Fibroblast of lung (primary cell): ENCODE results near the gene DIAPH1. TPM values are rescaled to one million over a fixed set of nuclear protein-coding genes. Genes with fewer than 3 reads are reported as not detected.

Source experiments
- DNase-seq, 2 donors: peaks; one replicate each; pipeline versions ENCODE4 v3.0.0 to v3.0.0-alpha.2; 2010; ENCODE audit warnings: low read depth in 2 of 2
- H2AFZ ChIP-seq: 2 replicates; pipeline ENCODE4 v1.5.1; 2012; ENCODE audit warnings: low read length, control low read depth, inconsistent platforms
- H3K27ac ChIP-seq: 2 replicates; pipeline ENCODE4 v1.5.1; 2011; ENCODE audit warnings: low read length, control low read depth; ENCODE audit not compliant: insufficient read depth
- H3K27me3 ChIP-seq: 2 replicates; pipeline ENCODE4 v1.5.1; 2011; ENCODE audit warnings: mild to moderate bottlenecking, low read length; ENCODE audit not compliant: control insufficient read depth, insufficient read depth
- H3K36me3 ChIP-seq: 2 replicates; pipeline ENCODE4 v1.5.1; 2011; ENCODE audit warnings: low read length; ENCODE audit not compliant: control insufficient read depth, insufficient read depth
- H3K4me1 ChIP-seq: 2 replicates; pipeline ENCODE4 v1.5.1; 2011; ENCODE audit warnings: low read length; ENCODE audit not compliant: control insufficient read depth, insufficient read depth; ENCODE audit errors: extremely low read depth
- H3K4me2 ChIP-seq: 2 replicates; pipeline ENCODE4 v1.5.1; 2011; ENCODE audit warnings: low read length, control low read depth; ENCODE audit not compliant: insufficient read depth; ENCODE audit errors: extremely low read depth
- H3K4me3 ChIP-seq, 4 experiments: fragments of 200-600 bp in 1 of 4; sonication (generic) in 1 of 4; replicated peaks in 1 of 4; 2 replicates each; pipeline ENCODE4 v1.5.1; 2011 to 2016; ENCODE audit warnings: low read length in 4 of 4, low read depth in 3 of 4, mild to moderate bottlenecking in 3 of 4, control low read depth in 2 of 4, inconsistent platforms in 1 of 4, mixed read lengths in 1 of 4; ENCODE audit not compliant: insufficient read depth in 1 of 4; ENCODE audit errors: control extremely low read depth in 1 of 4
- H3K79me2 ChIP-seq: 2 replicates; pipeline ENCODE4 v1.5.1; 2012; ENCODE audit warnings: mild to moderate bottlenecking, low read length, inconsistent platforms; ENCODE audit not compliant: control insufficient read depth, insufficient read depth
- H3K9ac ChIP-seq: 2 replicates; pipeline ENCODE4 v1.5.1; 2011; ENCODE audit warnings: mild to moderate bottlenecking, low read length, control low read depth; ENCODE audit not compliant: insufficient read depth
- H3K9me3 ChIP-seq: 2 replicates; pipeline ENCODE4 v1.5.1; 2012; ENCODE audit warnings: low read depth, low read length; ENCODE audit not compliant: control insufficient read depth, insufficient read depth
- H4K20me1 ChIP-seq: 2 replicates; pipeline ENCODE4 v1.5.1; 2011; ENCODE audit warnings: low read length; ENCODE audit not compliant: control insufficient read depth, insufficient read depth; ENCODE audit errors: extremely low read depth
- EZH2 ChIP-seq: IDR thresholded peaks from 2 replicates; pipeline ENCODE4 v1.5.1; 2012; ENCODE audit warnings: low read length, control low read depth, mild to moderate bottlenecking; ENCODE audit errors: missing control alignments
- polyA plus RNA-seq, 2 donors: library from polyadenylated mRNA; depleted of rRNA in 1 of 2; stranded (reverse) in 1 of 2; unstranded in 1 of 2; fragments of >200 nt; gene quantifications; 2 replicates each; pipeline ENCODE4 v1.2.1, GENCODE V29; 2011 to 2012; ENCODE audit warnings: missing spikeins in 1 of 2
- total RNA-seq: library from RNA; depleted of rRNA; stranded (reverse); fragments of >200 nt; gene quantifications from 2 replicates; pipeline ENCODE4 v1.2.1, GENCODE V29; 2014
- TF ChIP-seq, protein P1 (sequence below), 2 donors: IDR thresholded peaks in 1 of 2; conservative IDR thresholded peaks in 1 of 2; 1 replicate in 1 of 2; 2 replicates in 1 of 2; pipeline ENCODE4 v1.5.1; 2011 to 2012; ENCODE audit warnings: low read length in 2 of 2, control low read depth in 1 of 2, inconsistent platforms in 1 of 2, low read depth in 1 of 2, mild to moderate bottlenecking in 1 of 2

DIAPH1 gene
- total and polyA plus RNA-seq, 2 donors (not counting 1 experiment from before 2014, with no cell fraction given): 21.1 to 30.9 TPM

GRCh38 chr5:141508798-141509611 lies 109.8 kb downstream of the DIAPH1 start:
- H3K4me2 ChIP-seq: peak overlapping the region; percentile 83
- peak; percentile 94 to 97 for DNase-seq
- peaks cover 22% of the 10 kb centered on the region for H3K36me3 ChIP-seq
- no peaks in the 10 kb centered on the region for H4K20me1 ChIP-seq
- peaks cover 1% of the 10 kb centered on the region for H3K79me2 ChIP-seq
- TF ChIP-seq, protein P1, sequence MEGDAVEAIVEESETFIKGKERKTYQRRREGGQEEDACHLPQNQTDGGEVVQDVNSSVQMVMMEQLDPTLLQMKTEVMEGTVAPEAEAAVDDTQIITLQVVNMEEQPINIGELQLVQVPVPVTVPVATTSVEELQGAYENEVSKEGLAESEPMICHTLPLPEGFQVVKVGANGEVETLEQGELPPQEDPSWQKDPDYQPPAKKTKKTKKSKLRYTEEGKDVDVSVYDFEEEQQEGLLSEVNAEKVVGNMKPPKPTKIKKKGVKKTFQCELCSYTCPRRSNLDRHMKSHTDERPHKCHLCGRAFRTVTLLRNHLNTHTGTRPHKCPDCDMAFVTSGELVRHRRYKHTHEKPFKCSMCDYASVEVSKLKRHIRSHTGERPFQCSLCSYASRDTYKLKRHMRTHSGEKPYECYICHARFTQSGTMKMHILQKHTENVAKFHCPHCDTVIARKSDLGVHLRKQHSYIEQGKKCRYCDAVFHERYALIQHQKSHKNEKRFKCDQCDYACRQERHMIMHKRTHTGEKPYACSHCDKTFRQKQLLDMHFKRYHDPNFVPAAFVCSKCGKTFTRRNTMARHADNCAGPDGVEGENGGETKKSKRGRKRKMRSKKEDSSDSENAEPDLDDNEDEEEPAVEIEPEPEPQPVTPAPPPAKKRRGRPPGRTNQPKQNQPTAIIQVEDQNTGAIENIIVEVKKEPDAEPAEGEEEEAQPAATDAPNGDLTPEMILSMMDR (conservative IDR thresholded peaks at IDR 0.05 in 1 of 2, IDR thresholded peaks at IDR 0.05 in 1 of 2; ENCODE audit: low read depth in 1 of 2, low read length in 2 of 2): no peak
- TF ChIP-seq EZH2: no peak
- no peaks in the 10 kb centered on the region for H3K27me3 ChIP-seq
- peak overlapping the region; percentile 49 for H3K9ac ChIP-seq
- peaks cover 45% of the 10 kb centered on the region for H3K4me1 ChIP-seq
- H3K9me3 ChIP-seq: no peaks in the 10 kb centered on the region
- peak overlapping the region in 3 of 4 experiments; percentile 3 to 52 (median 42) for H3K4me3 ChIP-seq
- peak overlapping the region; percentile 80 for H3K27ac ChIP-seq
- H2AFZ ChIP-seq: no peak overlapping the region

DNA sequence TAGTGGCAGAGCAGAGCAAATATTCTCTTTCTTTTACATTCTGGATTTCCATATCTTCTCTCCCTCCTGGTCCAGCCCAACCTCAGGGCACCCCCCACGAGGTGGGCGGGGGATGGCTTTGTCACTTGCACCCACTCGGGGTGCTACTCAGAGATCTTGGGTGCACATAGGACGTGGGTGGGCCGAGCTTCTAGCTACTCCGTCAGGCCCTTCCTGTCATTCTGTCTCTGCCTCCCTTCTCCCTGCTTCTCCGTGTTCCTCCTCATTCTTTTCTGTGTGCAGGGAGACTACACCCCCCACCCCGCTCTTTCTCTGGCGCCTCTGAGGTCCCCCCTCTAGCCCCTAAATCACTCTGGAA lies 110.4 kb downstream of the DIAPH1 start:
- TF ChIP-seq, protein P1 (conservative IDR thresholded peaks at IDR 0.05 in 1 of 2, IDR thresholded peaks at IDR 0.05 in 1 of 2; ENCODE audit: low read depth in 1 of 2, low read length in 2 of 2): no peak
- TF ChIP-seq EZH2: no peak
- Histone ChIP-seq H3K4me2 (peak overlapping the region; percentile 83), H3K9me3 (no peaks in the 10 kb centered on the region), H3K4me3 (peak overlapping the region in 3 of 4 experiments; percentile 3 to 52 (median 42)), H2AFZ (no peak overlapping the region), H4K20me1 (no peaks in the 10 kb centered on the region), H3K27ac (peak overlapping the region; percentile 80), H3K79me2 (peaks cover 1% of the 10 kb centered on the region), H3K4me1 (peaks cover 39% of the 10 kb centered on the region), H3K36me3 (peaks cover 22% of the 10 kb centered on the region), H3K9ac (peak overlapping the region; percentile 29), H3K27me3 (no peaks in the 10 kb centered on the region)
- peak in 1 of 2 donors; percentile 44 for DNase-seq

DNA sequence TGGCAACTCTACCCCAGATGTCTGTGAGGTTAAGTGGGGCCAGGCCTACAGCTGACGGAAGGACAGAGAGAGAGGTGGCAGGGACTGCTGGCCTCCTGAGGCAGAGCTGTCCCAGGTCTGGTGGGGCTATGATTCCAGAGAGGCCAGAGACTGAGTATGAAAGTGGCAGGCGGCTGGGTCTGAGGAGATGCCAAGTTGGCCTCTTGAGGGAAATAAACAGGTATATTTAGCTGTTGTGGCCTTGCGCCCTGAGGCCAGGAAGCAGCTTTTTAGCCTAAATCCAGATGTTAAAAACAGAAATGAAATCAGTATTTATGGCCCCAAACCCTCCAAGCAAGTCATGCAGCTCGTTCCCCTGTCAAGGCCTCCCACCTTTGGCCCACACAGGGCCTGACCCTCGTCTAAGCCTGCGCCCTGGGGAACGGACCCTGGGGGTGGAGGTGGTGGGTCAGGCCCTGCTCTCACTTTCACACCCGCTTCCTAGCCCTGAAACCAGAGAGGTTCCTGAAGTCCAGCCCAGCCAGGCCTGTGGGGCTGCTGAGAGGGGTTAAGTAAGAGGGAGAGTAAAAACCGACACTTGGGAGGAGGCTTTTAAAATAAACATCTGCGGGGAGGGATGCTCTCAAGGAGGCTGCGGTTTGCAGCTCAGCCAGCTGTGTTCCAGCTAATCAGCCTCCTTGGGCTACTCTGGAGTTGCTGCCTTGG lies 111.3 kb downstream of the DIAPH1 start:
- Histone ChIP-seq H3K79me2 (peaks cover 1% of the 10 kb centered on the region), H3K9me3 (no peaks in the 10 kb centered on the region), H3K27me3 (no peaks in the 10 kb centered on the region), H3K36me3 (peaks cover 21% of the 10 kb centered on the region), H3K4me3 (peak overlapping the region in 1 of 4 experiments; percentile 52), H3K27ac (peak overlapping the region; percentile 80), H3K4me1 (peaks cover 33% of the 10 kb centered on the region), H4K20me1 (no peaks in the 10 kb centered on the region), H3K9ac (no peak overlapping the region), H2AFZ (no peak overlapping the region), H3K4me2 (peak overlapping the region; percentile 83)
- DNase-seq: peak; percentile 89 to 96
- no peak for TF ChIP-seq EZH2
- TF ChIP-seq, protein P1 (conservative IDR thresholded peaks at IDR 0.05 in 1 of 2, IDR thresholded peaks at IDR 0.05 in 1 of 2; ENCODE audit: low read depth in 1 of 2, low read length in 2 of 2): no peak
